ENCODE data around the gene MED8.

MED8 gene

GRCh38 chr1:43357251-43357650 lies 32.3 kb downstream of the MED8 start:
- no peak for DNase-seq

- no peak for DNase-seq
Measured at GRCh38 chr1:43354936-43355335, 34.7 kb downstream of the MED8 start.

- no peak for DNase-seq
Measured at GRCh38 chr1:43354471-43354870, 35.1 kb downstream of the MED8 start.

- DNase-seq: no peak
Measured at GRCh38 chr1:43352881-43353280, 36.7 kb downstream of the MED8 start.

- no peak for DNase-seq
Measured at GRCh38 chr1:43352351-43352705, 37.3 kb downstream of the MED8 start.

- DNase-seq: peak; percentile 42
Measured at GRCh38 chr1:43351421-43352350, 37.9 kb downstream of the MED8 start.

- no peak for DNase-seq
Measured at GRCh38 chr1:43350976-43351375, 38.6 kb downstream of the MED8 start.

- no peak for DNase-seq
Measured at GRCh38 chr1:43349594-43350306, 39.9 kb downstream of the MED8 start.

- peak; percentile 92 for DNase-seq
Measured at GRCh38 chr1:43348809-43349593, 40.6 kb downstream of the MED8 start.

GRCh38 chr1:43348343-43348808 lies 41.2 kb downstream of the MED8 start:
- peak; percentile 68 for DNase-seq

- DNase-seq: no peak
Measured at GRCh38 chr1:43346636-43347035, 43.0 kb downstream of the MED8 start.

- DNase-seq: no peak
Measured at GRCh38 chr1:43345120-43345519, 44.5 kb downstream of the MED8 start.

GRCh38 chr1:43344267-43344850 lies 45.2 kb downstream of the MED8 start:
- peak; percentile 4 for DNase-seq

GRCh38 chr1:43340559-43340958 lies 49.0 kb downstream of the MED8 start:
- DNase-seq: no peak

- DNase-seq: no peak
Measured at GRCh38 chr1:43339584-43340232, 49.9 kb downstream of the MED8 start.

- DNase-seq: no peak
Measured at GRCh38 chr1:43338001-43338400, 51.6 kb downstream of the MED8 start.

- no peak for DNase-seq
Measured at GRCh38 chr1:43337588-43337987, 52.0 kb downstream of the MED8 start, which contains the start of gene MPL. TSS of gene MPL (plus strand) at chr1:43337818. CDS start at chr1:43337849, 31 bp downstream.

- DNase-seq: no peak
Measured at GRCh38 chr1:43334453-43335205, 55.0 kb downstream of the MED8 start.
